GM19328 (cell line): ENCODE measurements around the gene JAG2.

ENCODE experiments used
- ATAC-seq: cut with Tn5 transposase; IDR thresholded peaks from one replicate; pipeline ENCODE4 v1.9.1; 2021; ENCODE audit warnings: mild to moderate bottlenecking, moderate library complexity; ENCODE audit not compliant: unreplicated experiment

Gene JAG2

DNA sequence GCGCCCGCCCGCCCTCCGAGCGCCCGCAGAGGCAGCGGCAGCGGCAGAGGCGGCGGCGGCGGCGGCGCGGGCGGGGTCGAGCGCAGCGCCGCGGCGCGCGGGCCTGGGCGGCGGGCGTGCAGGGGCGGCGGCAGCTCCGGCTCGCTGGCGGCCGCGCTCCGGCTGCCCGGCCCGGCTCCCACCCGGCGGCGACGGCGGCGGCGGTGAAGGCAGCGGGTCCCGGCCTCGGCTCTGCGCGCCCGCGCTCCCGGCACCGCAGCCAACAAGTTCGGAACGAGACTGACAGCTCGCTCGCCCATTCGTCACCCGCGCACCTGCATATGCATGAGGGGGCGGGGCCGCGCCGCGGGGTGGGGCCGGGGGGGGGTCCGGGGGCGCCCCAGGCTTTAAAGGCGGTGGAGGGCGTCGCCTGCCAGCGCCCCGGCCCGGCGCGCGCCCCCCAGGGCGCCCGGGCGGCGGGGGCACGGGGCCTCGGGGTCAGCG is at the start of gene JAG2:
TSS of gene JAG2 (minus strand) at position 281 of the 483 bp plus-strand sequence. CDS start 356 bp downstream, outside the sequence.
- no peak for ATAC-seq

DNA sequence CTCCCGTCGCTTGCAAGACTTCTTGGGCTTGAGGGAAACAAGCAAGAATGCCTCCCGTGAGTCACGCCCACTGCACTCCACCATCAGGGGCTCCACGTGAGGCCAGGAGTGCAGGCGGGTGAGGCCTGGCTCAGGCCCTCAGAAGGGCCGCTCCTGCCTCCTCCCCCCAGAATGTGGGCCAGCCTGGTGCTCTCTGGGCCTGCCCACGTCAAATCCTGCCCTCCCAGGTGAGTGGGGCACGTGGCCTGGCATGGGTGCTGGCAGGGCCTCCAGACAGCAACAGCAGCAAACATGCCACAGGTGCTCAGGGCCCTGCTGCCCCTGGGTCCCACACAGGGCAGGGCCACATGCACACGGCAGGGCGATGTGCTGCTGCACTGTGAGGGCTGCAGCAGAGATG is 49.2 kb upstream of the JAG2 start:
- ATAC-seq = no peak

DNA sequence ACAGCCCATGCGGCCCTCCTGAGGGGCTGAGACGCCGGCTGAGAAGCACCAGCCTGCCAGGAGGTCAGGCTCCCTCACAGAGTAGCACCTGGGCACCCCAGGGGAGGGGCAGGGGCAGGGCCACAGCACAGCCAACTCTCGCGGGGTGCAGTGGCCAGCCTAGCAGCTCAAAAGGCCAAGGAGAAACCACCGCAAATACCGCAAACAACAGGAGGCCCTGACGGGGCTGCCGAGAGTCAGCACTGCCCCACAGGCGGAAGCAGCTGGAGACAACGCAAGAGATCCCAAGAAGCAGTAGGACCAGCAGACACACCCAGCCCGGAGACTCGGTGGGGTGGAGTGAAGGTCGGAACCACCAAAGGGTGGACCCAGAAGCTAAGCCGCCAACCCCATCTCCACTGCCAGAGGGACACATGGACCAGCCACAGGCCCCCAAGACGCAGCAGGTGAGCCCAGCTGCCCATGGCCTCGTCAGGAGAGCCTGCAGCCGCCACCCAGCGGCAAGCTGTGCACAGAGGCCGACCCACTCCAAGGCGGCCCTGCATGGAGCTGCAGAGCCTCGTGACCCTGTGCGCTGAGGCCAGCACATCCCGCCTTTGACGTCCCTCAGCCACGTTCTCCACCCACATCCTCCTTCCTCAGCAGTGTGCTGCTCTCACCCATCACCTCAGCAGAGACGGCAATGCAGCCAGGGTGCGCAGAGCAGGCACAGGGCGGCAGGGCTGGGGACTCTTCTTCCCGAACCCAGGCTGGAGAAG is 48.1 kb upstream of the JAG2 start:
- no peak for ATAC-seq

DNA sequence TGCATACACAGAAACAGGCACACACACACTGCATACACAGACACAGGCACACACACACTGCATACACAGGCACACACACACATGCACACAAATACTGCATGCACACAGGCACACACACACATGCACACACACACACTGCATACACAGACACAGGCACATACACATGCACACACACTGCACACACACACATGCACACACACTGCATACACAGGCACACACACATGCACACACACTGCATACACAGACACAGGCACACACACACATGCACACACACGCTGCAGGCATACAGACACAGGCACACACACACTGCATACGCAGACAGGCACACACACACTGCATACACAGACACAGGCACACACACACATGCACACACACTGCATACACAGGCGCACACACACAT is 47.0 kb upstream of the JAG2 start:
- no peak for ATAC-seq

DNA sequence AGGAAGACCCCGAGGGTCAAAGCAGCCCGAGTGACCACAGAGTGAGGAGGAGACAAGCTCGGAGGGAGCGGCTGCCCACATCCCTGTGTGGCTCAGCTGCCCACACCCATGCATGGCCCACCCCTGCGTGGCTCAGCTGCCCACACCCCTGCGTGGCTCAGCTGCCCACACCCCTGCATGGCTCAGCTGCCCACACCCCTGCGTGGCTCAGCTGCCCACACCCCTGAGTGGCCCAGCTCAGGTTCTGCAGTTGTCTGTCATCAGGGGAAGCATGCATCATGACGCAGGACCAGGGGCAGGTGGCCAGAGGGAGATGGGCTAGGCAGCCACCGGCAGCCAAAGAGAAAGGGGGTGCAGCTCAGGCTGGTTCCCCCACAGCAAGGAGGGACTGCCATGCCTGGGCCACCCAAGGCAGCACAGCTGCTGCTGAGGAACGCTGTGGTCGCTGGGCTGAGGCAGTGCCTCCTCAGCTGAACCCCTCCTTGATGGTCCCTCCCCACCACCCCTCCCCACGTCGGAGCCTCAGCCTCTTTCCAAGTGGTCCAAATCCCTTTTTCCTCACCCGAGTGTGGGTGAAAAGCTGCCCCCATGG is 45.8 kb upstream of the JAG2 start:
- no peak for ATAC-seq

DNA sequence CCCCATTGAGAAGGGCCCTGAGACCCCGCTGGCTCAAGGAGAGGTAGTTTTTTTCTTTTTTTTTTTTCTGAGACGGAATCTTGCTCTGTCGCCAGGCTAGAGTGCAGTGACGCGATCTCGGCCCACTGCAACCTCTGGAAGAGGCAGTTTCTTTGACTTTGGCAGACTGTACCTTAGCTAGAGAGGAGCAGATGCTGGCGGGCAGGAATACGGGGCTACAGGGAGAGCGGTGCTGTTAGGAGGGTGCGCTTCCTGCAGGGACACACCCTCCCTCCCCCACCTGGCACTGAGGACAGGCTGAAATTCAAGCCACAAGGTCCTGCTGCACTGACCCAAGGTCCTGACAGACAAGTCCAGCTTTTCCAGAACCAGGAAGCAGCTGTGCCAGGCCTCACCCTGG is 44.8 kb upstream of the JAG2 start:
- ATAC-seq = no peak

DNA sequence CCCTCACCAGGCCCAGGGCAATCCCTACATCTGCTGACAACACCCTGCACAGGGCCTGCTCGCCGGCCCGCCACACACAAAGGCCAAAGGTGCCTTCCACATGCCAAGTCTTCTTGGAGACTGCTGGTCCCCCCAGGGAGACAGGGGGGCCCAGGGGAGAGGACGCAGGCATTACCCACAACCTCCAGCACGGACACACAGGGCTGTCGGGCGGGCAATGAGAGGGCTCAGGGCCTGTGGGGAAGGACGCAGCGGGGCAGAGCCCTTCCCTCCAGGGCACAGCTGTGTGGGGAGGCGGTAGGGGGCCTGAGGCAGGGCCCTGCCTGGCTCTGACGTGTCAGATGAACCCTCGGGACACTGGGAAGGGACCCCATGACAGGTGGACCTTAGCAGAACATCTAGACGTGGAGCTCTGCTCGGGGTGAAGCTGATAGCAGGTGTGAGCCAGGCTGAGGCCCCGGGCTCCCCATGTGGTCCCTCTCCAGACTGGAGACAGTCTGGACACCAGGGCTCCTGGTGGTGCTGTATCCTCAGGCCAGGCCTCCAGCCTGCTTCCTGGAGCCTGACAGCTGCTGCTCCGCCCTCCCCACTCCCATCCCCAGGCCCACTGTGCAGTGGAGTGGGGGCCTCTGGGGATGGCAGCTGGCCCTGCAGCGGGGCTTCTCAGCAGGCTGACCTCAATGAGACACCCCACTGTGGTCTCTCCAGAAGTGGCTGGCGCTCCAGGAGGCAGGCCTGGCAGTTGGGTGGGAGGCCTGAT is 44.1 kb upstream of the JAG2 start:
- ATAC-seq = no peak

DNA sequence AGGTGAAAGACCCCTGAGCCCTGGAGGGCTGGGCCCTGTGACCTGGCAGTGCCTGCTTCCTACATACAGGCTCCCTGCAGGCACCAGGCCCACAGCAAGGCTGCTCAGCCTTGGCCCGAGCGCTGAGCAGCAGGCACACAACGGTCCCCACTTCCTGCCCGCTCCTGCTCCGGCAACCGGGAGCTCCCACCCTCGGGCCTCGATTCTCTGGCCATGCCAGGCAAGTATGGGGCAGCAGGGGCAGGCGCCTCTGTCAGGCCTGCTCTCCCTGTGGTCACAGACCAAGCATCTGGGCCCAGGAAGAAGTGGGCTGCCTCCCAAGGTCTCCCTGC is 43.1 kb upstream of the JAG2 start:
- no peak for ATAC-seq

DNA sequence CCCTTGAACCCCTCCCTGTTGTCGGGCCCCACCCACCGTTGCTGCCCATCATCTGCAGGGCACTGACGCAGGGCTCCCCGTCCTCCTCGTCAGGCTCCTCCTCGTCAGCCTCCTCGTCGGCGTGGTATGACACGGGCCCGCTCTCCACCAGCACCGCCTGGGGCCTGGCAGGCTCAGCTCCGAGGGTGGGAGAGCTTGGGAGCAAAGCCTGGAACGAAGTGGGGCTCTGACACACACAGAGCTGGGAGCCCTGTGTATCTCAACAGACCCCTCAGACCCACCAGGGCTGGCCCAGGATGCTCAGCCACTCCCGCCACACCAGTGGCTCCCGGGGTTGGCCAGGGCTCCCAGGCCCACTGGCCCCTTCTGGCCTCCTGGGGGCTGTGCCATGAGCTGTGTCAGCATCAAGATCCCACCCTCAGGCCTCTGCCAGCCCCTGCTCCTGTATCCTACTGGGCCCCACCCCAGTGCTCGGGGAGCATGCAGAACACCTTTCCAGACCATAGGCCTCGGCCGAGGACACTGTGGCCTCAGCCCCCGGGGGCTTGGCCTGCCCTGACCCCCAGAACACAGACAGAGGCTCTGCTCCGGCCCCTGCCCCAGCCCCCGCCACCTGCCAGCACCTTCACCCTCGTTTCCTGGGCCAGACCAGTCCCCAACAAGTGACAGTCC is 42.6 kb upstream of the JAG2 start:
- no peak for ATAC-seq

DNA sequence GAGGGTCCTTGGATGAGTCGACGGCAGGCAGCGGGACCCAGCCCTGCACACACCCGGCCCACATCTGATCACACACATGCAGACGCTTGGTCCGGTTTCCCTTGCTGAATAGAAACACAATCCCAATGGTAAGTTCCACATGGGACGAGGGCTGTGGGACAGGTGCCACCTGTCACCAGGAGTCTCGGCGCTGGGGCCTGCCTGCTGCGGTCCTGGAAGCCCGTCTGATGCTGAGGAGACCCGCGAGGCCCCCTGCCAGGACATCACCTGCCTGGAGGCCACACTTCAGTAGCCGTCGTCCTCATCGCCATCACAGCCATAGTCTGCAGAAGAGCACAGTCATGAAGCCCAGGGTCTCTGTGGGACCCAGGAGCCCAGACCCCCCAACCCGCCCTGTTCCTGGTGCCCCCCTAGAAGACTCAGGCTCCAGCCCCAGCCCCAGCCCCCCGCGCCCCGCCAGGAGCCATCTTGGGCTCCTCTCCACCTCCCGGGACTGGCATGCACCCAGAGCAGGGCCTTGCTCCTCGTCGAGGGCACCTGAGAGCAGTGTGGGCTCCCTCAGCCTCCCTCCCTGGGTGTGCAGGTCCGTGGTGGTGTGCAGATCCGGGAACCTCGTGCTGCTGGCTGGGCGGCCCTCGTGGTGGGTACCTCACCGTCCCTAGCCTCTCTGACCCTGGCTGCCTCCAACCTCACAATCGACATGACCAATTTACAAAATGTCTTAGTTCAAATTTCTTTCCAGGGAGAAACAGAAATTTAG is 41.9 kb upstream of the JAG2 start:
- ATAC-seq = no peak

DNA sequence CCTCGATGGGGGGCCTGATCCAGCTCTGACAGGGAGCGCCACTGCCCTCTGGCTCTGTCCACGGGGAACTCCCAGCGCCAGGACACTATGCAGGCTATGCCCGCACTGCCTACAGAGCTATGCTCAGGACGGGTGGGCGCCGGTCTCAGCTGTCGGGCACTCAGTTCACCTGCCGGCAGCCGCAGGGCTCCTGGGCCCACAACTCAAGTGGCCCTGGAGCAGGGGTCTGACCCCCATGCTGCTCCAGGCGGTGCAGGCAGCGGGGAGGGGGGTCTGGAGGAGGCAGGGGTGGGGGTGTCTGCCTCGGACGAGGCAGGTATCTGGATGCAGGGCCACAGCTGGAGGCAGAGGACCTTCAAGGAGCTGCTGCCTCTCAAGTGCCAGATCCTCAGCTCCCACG is 41.1 kb upstream of the JAG2 start:
- no peak for ATAC-seq

DNA sequence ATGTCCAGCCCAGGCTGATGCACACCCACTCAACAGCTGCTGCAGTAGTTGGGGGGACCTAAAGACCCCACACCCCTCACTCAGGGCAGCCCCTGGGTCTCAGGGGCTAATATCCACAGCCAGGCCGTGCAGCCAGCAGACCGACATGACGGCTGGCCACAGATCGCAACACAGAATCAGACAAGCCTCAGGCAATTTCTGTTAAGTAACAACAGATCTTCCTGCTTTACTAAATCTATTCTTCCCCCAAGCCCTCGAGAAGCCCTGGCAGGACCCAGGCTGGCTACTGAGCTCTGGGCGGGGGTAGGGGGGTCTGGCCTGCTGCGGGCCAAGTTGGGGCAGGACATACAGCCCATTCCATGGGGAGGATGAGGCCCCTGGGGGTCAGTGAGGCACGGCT is 40.5 kb upstream of the JAG2 start:
- no peak for ATAC-seq

DNA sequence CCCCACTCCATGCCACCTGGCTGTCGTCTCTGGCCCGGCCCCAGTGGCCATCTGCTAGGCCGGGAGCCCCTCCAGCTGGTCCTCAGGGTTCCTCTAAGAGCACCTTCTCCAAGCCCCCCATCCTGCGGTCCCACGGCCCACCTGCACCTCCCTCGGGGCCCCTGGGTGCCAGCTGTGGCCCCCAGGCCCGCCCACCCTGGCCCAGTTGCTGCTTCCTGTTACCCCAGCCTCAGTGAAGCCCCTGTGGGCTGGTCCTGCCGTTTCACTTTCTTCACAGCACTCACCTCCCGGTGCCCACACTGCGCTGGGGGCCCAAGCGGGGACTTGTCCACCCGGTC is 40.1 kb upstream of the JAG2 start:
- ATAC-seq = no peak

DNA sequence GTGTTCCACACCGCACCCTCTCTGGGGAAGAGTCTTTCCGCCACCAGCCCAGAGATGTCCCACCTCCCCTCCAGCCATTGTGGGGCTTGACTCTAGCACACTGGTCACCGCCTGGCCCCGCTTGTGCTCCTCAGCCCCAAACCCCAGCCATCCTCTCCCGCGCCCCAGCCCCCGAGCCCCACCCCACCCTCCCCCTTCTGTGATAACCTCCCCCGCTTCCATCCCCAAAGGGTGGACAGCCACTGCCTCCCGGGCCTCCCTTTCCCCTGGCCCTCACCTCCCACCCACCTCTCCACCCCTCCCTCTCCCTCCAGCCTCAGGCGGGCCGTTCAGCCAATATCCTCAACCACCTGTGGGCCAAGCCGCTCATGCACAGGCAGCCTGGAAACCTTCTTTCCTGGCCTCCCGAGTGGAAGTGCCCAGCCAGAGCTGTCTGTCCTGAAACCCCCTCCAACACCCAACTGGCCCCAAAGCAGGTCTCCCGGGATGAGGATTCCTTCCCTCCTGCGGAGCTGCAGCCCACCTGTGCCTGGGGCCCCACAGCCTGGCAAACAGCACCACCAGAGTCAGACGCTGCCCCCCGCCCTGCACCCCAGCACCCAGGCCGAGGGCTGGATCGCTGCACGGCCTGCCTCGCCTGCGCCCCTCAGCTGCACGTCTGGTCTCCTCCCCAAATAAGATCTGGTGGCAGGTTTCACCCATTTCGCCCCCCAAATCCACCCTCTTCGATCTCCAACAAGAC is 39.6 kb upstream of the JAG2 start:
- no peak for ATAC-seq

DNA sequence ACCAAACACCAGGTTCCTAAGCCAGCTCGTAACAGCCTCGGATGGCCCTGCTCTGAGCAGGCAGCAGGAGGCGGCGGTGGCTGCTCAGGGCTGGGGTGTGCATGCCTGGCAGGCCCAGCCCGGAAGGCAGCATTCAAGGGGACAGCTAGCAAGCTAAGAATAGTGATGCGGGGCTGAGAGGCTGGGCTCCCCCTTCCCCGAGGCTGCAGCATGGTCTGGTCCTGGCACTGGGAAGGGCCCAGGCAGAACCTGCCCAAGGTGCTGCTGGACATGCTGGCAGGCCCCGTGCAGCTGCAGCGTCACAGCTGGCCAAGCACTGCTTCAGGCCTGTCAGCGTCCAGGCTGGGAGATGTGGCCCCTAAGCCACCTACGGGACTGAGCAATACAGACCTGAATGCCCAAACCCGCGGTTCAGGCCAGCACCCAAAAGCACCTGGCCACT is 38.9 kb upstream of the JAG2 start:
- no peak for ATAC-seq

DNA sequence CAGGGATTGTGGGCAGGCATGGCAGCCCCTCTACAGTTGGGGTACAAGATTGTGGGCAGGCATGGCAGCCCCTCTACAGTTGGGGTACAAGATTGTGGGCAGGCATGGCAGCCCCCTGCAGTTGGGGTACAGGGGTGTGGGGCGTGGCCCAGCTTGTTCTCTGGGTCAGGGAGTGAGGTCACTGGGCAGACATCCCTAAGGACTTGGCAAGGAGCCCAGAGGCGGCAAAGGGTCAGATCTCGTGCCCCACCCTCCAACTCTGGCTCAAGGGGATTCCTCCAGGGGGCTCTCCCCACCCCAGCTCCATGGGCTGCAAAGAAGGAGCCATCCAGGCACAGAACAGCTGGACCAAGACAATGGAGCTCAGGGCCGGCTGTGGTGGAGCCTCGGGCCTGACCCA is 38.3 kb upstream of the JAG2 start:
- no peak for ATAC-seq

DNA sequence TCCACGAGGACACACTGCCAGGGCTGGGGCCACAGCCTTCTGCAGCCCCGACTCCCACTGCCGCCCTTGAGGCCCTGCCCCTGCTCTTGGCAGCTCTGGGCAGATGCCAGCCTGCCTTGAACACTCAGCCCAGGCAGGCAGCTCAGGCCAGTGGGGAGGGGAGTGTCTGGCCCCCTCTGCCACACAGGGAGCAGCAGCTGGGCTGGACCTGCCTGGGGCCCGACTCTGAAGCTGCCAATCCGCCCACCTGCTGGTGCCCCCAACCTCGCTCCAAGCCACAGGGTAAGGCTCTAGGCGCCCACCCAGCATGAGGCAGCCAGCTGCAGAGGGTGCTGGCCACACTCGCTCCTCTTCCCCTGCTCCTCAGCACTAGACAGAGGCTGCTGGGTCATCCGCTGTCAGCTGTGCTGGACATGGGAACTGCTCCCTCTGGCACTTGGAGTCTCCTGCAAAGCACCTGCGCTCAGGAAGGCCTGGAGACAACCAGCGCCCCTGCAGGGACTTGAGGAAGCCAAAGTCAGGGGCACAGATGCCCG is 37.2 kb upstream of the JAG2 start:
- ATAC-seq = no peak

DNA sequence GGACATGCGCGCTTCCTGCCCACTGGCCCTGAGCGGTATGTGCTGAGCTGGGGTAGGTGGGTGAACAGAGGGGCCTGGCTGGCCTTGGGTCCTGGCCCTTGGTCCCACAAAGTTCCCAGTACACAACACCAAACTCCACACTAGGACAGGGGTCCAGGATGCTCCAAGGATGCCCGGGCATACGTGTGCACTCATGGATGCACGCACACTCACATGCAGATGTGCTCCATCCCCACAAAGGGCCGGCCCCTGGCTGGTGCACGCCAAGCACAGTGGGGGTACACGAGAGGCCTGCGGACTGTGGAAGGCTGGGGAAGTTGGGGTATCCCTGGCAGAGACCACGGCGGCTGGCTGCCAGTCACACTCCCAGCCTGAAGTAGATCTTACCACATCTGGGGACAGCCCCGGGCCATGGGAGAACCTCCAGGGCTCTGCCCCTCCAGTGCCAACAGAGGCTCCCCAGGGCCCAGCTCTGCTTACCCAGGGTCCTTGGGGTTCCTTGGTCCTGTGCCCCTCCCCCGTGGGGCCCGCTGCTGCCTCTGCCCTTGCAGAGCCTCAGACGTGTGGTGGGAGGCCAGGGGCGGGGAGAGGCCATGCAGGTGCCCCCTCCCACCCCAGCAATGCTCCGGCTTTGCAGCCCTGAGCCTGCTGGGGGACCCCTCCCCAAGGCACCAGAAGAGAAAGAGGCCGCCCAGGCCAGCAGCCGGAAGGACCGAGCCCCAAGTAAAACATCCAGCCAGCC is 36.5 kb upstream of the JAG2 start:
- no peak for ATAC-seq

DNA sequence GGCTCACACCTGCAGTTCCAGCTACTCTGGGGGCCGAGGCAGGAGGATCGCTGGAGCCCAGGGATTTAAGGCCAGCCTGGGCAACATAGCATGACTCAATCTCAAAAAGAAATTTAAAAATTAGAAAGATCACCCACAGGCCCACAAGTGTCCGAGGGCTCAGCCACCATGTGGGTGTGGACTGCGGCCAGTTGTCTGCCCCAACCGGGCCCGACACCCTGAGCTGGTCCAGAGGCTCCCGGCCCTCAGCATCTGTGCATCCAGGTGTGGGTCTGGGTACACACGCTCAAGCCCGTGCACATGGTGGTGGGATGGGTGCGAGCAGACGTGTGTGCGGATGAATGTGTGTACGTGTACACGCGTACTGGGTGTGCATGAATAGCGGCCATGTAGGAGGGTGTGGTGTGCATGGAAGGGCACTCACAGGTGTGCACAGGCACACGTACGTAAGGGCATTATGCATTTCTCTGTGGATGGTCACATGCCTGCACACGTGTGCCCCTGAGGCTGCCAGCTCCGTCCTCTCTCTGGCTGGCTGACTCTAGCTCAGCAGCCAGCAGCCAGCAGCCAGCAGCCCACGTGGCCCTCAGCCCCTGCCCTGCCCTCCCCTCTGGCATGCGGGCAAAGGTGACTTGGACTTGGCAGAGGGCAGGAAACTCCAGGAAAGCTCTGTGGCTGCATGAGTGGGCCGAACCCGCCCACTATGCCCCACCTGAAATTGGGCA is 35.8 kb upstream of the JAG2 start:
- no peak for ATAC-seq
